ENCODE data around the gene SETD7.

Gene SETD7

DNA sequence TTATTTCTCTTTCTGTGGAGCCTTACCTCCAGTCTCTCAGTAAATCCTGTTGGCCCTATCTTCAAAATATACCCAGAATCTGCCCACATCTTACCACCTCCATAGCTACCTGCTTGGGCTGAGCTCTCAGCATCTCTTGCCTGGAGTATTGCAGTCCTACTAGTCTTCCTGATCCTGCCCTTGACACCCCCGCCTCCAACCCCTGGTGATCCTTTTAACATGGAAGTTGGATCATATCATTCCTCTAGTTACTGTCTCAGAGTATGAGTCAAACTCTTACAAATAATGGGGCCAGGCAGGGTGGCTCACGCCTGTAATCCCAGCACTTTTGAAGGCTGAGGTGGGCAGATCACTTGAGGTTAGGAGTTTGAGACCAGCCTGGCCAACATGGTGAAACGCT, 43.1 kb upstream of the SETD7 start:
- TF ChIP-seq, protein P1, sequence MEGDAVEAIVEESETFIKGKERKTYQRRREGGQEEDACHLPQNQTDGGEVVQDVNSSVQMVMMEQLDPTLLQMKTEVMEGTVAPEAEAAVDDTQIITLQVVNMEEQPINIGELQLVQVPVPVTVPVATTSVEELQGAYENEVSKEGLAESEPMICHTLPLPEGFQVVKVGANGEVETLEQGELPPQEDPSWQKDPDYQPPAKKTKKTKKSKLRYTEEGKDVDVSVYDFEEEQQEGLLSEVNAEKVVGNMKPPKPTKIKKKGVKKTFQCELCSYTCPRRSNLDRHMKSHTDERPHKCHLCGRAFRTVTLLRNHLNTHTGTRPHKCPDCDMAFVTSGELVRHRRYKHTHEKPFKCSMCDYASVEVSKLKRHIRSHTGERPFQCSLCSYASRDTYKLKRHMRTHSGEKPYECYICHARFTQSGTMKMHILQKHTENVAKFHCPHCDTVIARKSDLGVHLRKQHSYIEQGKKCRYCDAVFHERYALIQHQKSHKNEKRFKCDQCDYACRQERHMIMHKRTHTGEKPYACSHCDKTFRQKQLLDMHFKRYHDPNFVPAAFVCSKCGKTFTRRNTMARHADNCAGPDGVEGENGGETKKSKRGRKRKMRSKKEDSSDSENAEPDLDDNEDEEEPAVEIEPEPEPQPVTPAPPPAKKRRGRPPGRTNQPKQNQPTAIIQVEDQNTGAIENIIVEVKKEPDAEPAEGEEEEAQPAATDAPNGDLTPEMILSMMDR (IDR thresholded peaks at IDR 0.05; ENCODE audit: low read depth, low read length, missing control alignments), result no peak
- no peak for DNase-seq (ENCODE audit: extremely low read depth, low read depth)
- no peak overlapping the region for H3K4me3 ChIP-seq (replicated peaks; ENCODE audit: low read depth, low read length)

DNA sequence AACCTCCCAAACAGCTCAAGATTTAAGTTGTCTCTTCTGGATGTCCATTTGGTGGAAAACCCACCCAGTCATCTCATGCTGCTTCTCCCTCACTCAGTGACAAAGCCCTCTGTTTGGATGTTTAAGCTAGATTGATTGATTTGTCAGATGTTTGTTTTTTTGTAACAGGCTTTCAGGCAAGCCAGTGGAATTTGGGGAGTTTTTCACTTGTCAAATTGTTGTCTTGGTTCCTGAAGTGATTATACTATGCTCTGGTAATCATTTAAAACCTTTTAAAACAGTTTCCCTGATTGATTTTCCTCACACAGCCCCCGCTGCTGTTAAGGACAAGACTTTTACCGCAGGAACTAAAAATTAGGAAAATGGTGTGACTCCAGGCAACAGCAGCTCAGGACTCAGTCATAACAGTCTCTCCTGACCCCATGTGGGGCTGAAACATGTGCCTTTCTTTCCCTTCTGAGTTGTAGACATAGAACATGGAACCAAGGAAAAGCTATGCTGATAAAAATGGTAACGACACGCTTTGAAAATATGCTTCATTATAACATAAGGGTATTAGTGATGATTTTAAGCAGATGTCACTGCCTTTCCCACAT, 40.8 kb upstream of the SETD7 start:
- H3K4me3 ChIP-seq (replicated peaks; ENCODE audit: low read depth, low read length), result no peak overlapping the region
- no peak for DNase-seq (ENCODE audit: extremely low read depth, low read depth)
- TF ChIP-seq, protein P1 (IDR thresholded peaks at IDR 0.05; ENCODE audit: low read depth, low read length, missing control alignments), result no peak

DNA sequence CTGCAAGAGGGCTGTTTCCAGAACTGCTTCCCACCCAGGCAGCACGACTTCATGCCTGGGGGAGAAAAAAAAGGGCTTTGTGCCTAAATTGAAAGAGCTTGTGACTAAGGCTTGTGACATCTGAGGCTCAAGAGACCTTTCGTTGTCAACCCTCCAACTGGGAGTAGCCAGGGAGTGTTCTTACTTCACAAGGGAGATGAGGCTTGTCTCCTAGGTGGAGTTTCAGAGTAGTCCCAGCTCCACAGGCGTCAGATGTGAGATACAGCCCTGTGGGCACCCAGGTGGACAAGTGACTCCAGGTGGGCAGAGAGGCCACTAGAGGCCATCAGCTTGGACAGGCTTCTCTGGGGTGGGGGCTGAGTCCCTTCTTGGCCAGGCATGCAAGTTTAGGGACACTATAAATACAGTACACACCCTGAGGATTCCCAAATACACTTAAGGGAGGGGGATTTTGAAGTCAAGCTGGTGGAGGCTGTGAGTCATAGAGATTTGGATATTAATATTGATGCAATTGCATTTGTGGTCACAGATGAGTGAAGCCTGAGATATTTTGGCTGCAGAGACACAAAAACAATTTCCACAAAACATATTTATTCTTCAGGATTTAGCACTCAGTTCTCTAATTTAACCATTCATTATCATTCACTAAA, 40.1 kb upstream of the SETD7 start:
- DNase-seq (ENCODE audit: extremely low read depth, low read depth), result no peak
- TF ChIP-seq, protein P1 (IDR thresholded peaks at IDR 0.05; ENCODE audit: low read depth, low read length, missing control alignments), result no peak
- H3K4me3 ChIP-seq (replicated peaks; ENCODE audit: low read depth, low read length), result no peak overlapping the region

DNA sequence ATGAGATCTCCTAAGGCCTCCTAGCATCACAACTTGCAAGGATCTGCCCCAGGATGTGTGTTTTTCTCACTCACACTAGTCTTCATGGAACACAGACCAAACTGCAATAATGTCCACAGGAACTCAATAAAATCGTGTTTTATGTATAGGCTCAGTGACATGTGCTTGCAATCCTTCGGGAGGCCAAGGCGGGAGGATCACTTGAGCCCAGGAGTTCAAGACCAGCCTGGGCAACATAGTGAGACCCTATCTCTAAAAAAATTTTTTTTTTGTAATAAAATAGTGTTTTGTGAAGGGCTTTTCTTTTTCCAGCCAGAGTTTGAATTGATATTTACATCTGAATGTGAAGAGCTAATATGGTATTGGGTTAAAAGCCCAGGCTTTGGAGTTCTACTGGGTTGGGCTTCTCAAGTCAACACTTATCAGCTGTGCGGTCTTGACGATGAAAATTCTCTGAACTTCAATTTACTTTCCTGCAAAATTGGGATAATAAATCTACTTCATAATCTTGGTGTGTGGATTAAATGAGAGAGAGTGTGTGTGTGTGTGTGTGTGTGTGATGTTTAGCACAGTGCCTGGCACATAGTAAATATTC, 38.7 kb upstream of the SETD7 start:
- no peak overlapping the region for H3K4me3 ChIP-seq (replicated peaks; ENCODE audit: low read depth, low read length)
- TF ChIP-seq, protein P1 (IDR thresholded peaks at IDR 0.05; ENCODE audit: low read depth, low read length, missing control alignments), result no peak
- no peak for DNase-seq (ENCODE audit: extremely low read depth, low read depth)

DNA sequence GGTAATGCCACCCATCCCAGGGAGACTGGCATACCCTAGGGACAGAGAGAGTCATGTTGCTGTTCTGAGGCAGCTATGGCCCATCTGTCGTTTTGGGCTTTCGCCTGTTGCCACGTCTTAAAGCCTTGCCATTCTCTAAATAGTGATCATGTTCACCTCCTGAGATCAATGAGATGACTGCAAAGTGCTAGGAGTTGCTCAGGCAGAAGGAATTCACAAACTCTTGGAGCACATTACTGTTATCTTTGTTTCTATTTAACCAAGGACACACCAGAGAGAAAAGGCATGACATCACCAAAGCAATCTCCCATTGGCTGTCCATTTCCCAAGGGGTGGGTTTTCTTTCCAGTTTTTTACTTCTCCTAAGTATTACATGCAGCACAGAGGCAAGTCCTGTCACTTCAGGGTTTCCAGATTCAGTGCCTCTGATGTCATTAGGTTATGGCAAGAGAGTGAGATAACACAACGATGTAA, 37.1 kb upstream of the SETD7 start:
- no peak for DNase-seq (ENCODE audit: extremely low read depth, low read depth)
- no peak overlapping the region for H3K4me3 ChIP-seq (replicated peaks; ENCODE audit: low read depth, low read length)
- TF ChIP-seq, protein P1 (IDR thresholded peaks at IDR 0.05; ENCODE audit: low read depth, low read length, missing control alignments), result no peak

DNA sequence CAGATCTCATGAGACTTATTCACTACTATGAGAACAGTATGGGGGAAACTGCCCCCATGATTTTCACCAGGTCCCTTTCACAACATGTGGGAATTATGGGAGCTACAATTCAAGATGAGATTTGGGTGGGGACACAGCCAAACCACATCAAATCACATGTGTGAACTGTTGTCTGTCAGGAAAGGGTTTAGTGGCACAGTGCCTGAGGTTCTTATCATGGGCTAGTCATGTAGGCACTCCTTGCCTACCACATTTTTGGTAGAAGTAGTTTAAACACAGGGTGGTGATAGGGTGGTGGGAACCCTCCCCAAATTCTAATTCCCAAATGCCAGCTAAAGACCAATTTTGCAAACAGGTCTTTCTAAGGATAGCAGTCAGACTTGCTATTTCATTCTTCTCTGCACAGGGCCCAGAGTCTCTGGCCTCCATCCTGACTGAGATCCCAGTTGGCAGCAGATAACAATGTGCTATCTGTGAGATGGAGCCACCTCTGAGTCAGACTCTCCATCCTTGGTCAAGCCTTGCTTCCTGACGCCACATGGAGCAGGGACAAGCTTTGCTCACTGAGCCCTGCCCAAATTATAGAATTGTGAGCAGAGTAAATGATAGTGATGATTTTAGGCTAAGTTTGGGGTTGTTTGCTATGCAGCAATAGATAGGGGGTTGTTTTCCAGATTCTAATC, 33.5 kb upstream of the SETD7 start:
- DNase-seq (ENCODE audit: extremely low read depth, low read depth), result no peak
- no peak overlapping the region for H3K4me3 ChIP-seq (replicated peaks; ENCODE audit: low read depth, low read length)
- TF ChIP-seq, protein P1 (IDR thresholded peaks at IDR 0.05; ENCODE audit: low read depth, low read length, missing control alignments), result no peak

Data from HFF-Myc (cell line).